LHCN-M2 (cell line): Measurements from ENCODE around the gene LPIN2. TPM values are rescaled to one million over a fixed set of nuclear protein-coding genes. Genes with fewer than 3 reads are reported as not detected.
"Not testable (repeated sequence)": the region's sequence is repeated elsewhere in the genome, so short reads cannot be mapped to it uniquely, and the experiment has no call there.

Experiments used
- DNase-seq: peaks from one replicate; pipeline ENCODE4 v3.0.0-alpha.2; 2012; ENCODE audit warnings: low read depth
- total RNA-seq: library from RNA; depleted of rRNA; stranded (reverse); fragments of >200 nt; gene quantifications from 2 replicates; pipeline ENCODE4 v1.2.3, GENCODE V29; 2014

The LPIN2 gene
- total RNA-seq, 1 experiment from 2014 or later, result 38.9 TPM

DNA sequence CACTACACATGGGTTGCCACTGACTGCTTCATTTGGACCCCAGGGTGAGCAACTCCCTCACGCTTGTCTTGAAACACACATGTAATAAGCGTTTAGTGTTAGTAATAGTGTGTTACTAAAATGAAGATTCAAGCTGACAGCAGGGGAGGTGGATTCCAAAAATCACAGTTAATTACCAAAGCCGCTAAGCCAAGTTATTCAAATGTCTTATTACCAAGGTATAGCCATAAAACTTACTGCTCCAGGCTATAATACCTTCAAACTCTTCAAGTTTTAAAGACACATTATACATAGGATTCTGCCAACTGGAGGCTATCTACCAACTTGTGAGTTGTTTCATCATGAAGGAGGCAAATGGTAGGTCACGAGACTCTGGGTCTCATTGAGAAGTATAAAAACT is 2.9 kb downstream of the LPIN2 start:
- no peak for DNase-seq

- peak; percentile 86 for DNase-seq
Measured at GRCh38 chr18:3008541-3008940, 4.4 kb downstream of the LPIN2 start.

DNA sequence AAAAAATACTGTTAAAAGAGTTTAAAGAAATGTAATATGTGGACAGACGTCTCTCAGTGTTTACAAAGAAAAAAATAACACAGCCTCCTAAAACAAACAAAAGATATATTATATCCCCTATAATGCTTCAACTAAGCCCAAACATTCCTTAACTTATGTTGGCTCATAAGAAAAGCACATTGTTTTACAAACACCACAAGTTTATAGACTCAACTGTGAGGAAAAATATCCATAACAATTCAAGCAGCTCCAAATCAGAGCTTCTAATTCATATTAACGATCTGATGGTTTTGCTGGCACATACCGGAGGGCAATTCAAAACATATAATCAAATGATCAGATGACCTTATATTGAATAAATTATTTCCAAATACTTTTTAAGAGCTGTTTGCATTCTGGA is 5.5 kb downstream of the LPIN2 start:
- no peak for DNase-seq

GRCh38 chr18:3005462-3005861 is 7.5 kb downstream of the LPIN2 start:
- DNase-seq, result no peak

DNA sequence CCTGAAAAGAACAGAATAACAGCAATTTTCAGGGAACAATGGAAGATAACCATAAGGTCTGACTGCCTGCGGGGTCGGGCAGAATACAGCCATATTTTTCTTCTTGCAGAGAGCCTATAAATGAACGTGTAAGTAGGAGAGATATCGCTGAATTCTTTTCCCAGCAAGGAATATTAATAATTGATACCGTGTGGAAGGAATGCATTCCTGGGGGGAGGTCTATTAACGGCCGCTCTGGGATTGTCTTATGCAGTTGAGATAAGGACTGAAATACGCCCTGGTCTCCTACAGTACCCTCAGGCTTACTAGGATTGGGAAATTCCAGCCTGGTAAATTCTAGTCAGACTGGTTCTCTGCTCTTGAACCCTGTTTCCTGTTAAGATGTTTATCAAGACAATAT is 9.2 kb downstream of the LPIN2 start:
- DNase-seq, result not testable (repeated sequence)

DNA sequence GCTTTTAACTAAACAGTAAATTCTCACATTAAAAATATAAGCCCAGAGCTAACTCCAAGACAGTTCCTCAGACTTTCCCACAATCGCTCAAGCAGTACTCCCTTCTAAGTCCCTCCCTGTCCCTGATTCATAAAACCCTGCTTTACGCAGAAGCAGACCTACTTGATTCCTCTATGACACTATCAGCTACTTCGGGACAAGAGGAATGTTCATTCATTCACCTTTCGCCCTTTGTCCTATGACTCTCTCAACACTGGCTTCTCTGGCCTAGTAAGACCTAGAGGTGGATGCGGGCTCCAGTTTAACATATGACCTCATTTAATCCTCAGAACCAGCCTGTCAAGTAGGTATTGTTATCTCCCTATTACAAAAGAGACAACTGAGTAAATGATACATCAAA is 10.2 kb downstream of the LPIN2 start:
- no peak for DNase-seq

GRCh38 chr18:2998644-2999043 is 14.3 kb downstream of the LPIN2 start:
- DNase-seq, result no peak

DNA sequence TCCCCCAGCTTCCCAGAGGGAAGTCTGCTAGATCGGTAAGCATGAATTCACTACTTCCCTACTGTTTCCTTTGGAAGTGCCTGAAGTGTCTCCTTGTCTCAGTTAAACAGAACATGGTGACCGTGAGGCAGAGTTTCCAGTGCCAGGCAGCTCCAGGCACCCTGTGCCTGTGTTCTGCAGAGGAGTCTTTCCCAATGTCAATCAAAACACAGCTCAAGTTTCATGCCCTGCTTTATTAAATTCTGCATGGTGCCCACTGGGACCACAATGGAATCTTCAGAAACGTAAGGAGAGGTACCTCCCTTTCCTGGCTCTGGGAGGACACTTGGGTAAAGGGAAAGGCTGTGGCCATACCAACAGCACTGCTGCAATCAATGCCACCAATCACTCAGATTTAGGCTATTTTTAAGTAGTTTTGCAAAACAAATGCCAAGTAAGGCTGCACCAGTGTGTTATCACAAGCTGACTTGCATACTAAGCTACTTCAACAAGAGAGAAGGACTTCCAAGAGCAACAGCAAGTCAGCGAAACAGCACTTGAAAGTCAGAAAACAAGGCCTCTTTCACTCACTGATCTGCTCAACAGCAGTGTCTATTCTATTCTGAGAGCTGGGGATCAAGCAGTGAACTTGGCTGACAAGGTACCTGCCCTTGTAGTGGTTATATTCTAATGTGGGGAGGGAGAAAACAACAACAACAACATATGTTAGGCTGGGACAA is 14.9 kb downstream of the LPIN2 start:
- no peak for DNase-seq

DNA sequence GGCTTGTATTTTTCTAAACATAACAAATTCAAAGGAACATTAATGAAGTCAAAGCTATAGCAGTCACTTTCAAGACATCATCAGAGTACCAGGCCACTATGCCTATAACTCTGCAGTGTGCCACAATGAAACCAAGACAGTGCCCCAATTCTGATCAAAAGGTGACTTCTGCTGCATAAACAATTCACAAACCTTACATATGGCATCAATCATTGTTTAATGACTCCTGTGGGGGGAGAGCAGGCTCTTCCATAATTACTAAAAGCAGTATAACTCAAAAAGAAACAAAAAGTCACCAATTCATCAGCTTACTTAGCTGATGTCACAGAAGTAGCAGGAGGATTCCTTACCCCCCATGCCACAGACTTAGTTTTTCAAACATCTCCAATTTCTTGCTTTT is 15.5 kb downstream of the LPIN2 start:
- DNase-seq, result no peak

DNA sequence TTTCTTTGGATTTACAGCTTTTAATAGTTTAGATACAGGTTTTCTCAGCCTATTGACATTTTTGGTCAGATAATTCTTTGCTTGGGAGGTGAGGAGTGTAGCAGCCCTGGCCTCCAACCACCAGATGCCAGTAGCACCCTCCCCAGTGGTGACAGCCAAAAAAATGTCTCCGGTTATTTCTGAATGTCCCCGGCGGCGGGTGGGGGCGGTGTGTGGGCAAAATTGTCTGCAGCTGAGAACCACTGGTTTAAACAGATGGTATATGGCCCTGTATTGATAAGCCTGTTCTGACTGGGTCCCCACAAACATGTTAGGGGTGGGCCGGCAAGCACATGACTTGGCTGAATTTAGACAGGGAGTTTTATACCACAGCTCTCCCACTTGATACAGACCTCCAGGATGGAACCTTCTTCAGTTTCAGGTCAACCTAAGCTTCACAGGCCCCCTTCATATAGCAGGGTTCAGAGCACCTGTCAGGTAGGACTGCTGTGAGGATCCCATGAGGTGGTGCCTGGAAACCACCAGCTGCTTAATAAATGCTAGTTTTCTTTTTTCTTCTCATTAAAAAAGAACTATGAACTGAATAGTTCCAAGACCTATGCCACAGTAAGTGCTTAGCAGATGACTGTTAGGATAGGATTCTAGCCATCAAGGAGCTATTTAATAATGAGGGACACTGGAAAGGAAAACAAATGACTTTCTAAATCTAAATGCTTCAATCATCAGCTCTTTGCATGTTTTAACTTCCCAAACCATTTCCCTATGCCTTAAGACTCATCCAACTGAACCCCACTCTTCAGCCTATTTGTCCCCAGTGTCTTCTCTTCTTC is 18.1 kb downstream of the LPIN2 start:
- DNase-seq, result no peak

DNA sequence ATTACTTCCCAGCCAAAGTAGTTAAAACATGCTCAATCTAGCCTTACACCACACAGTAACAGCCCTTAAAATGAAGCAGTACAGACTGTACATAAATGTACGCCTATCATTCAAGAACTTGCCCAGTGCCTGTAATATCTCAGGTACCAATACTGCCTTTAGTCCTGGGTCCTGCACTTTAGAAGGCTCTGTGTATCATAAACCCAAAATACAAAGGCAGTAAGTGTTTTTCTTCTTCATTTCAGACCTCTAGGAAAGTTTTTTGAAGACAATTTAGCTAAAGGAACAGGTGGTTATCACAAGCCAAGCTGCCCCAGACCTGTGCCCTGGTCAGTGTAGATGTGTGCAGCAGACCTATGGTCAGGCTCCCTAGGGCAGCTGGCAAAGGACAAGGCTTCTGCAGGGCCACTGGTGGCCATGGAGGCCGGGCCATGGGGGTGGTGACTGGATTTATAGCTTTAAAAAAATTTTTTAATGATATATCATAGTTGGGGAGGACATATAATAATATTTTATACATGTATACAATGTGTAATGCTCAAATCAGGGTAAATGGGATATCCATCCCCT is 18.8 kb downstream of the LPIN2 start:
- no peak for DNase-seq

GRCh38 chr18:2992995-2993877 is 19.7 kb downstream of the LPIN2 start:
- no peak for DNase-seq

DNA sequence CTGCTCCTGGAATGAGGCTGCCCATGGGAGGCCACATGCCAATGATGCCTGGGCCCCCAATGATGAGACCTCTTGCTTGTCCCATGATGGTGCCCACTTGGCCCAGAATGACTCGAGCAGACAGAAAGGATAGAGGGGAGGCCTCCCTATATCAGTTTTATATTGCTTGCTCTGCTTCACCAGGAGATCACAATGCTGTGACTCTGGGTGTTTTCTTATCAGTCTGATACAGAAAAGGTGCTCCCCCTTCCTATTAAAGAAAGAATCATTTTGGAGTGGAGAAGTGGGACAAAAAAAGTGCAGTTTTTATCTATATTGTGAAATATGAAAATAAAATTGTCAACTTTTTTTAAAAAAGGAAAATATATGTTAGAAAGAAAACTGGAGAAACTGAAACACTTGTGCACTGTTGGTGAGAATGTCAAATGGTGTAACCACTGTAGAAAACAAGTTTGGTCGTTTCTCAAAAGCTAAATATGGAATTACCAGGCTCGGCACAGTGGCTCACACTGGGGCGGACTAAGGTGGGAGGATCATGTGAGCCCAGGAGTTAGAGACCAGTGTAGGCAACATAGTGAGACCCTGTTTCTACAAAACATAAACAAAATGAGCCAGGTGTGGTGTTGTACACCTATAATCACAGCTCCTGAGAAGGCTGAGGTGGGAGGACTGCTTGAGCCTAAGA is 21.8 kb downstream of the LPIN2 start:
- no peak for DNase-seq

- peak; percentile 48 for DNase-seq
Measured at GRCh38 chr18:2987876-2988790, 24.8 kb downstream of the LPIN2 start.

- no peak for DNase-seq
Measured at GRCh38 chr18:2986150-2986865, 26.6 kb downstream of the LPIN2 start.

- no peak for DNase-seq
Measured at GRCh38 chr18:2985628-2986027, 27.3 kb downstream of the LPIN2 start.

- no peak for DNase-seq
Measured at GRCh38 chr18:2984703-2985261, 28.2 kb downstream of the LPIN2 start.

- no peak for DNase-seq
Measured at GRCh38 chr18:2984091-2984490, 28.9 kb downstream of the LPIN2 start.

GRCh38 chr18:2983296-2983695 is 29.6 kb downstream of the LPIN2 start:
- no peak for DNase-seq
